ENCODE results near the gene HTRA1. TPM values are rescaled to one million over a fixed set of nuclear protein-coding genes. Genes with fewer than 3 reads are reported as not detected.

HTRA1 gene
- total RNA-seq, 4 donors from 2014 or later, result 6.3 to 62.2 (median 25.8) TPM

DNA sequence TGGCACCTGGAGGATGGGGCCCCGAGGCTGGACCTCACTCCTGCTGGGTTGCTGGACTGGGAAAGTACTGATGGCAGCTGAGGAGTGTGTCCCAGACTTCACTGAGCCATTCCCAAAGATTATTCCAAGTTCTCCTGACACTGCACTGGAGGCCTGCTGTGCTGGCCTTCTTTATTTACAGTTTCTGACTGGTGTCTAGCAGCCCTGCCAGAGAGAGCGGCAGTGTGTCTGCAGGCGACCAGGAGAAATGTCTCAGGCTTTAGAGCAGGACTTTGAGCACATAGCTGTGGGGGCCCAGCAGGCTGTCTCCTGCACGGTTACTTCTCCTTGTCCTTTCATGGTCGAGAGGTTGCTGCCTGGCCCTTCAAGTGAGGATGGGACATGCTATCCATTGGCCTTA, 16.1 kb downstream of the HTRA1 start:
- no peak for DNase-seq
- intact Hi-C loops (cut with DNase I), result no loop called here
- no peak overlapping the region for H3K27ac ChIP-seq
- peaks cover 16 to 44% (median 27%) of the 10 kb centered on the region in 3 donors for H3K4me1 ChIP-seq
- no peaks in the 10 kb centered on the region for H3K36me3 ChIP-seq
- no peaks in the 10 kb centered on the region for H3K9me3 ChIP-seq
- TF ChIP-seq POLR2A (IDR thresholded peaks at IDR 0.05) (no peak), CTCF (IDR thresholded peaks at IDR 0.05) (no peak)
- no peak overlapping the region for H3K4me3 ChIP-seq
- 87 to 90% methylated on average over 3 to 5 of the region's 5 CpGs for WGBS, 2 donors
- no peaks in the 10 kb centered on the region for H3K27me3 ChIP-seq

DNA sequence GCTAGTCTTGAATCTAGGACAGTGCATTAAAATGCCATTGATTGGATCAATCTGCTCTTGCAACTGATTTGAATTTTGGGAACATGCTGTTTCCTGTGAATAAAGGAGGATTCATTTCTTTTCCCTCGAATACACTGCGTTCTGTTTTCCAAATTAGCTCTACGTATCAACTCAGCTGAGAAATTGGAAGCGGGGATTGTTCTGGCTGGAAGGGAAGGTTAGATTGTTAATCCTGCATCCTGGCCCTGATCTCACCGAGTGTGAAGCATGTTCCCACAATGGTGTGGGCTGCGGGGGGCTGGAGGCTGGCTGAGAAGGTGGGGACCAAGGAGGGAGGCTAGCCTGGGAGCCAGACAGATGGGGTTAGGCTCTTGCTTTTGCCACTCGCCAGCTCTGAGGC, 17.6 kb downstream of the HTRA1 start:
- Histone ChIP-seq H3K36me3 (no peaks in the 10 kb centered on the region), H3K4me3 (no peak overlapping the region), H3K27ac (no peak overlapping the region), H3K4me1 (peaks cover 16 to 41% (median 26%) of the 10 kb centered on the region in 3 donors), H3K27me3 (no peaks in the 10 kb centered on the region), H3K9me3 (no peaks in the 10 kb centered on the region)
- 72 to 83% methylated on average over 5 to 6 of the region's 7 CpGs for WGBS, 2 donors
- no peak for DNase-seq
- TF ChIP-seq CTCF (IDR thresholded peaks at IDR 0.05) (no peak), POLR2A (IDR thresholded peaks at IDR 0.05) (no peak)
- intact Hi-C loops (cut with DNase I), result no loop called here

GRCh38 chr10:122480146-122480833, 18.9 kb downstream of the HTRA1 start:
- H3K27ac ChIP-seq, result no peak overlapping the region
- no peak overlapping the region for H3K4me3 ChIP-seq
- H3K4me1 ChIP-seq, result peaks cover 13 to 30% (median 14%) of the 10 kb centered on the region in 3 donors
- WGBS, 2 donors, result 75 to 91% methylated on average over 6 to 9 of the region's 10 CpGs
- H3K9me3 ChIP-seq, result no peaks in the 10 kb centered on the region
- TF ChIP-seq POLR2A (IDR thresholded peaks at IDR 0.05) (no peak), CTCF (IDR thresholded peaks at IDR 0.05) (no peak)
- no peaks in the 10 kb centered on the region for H3K36me3 ChIP-seq
- intact Hi-C loops (cut with DNase I), result no loop called here
- no peaks in the 10 kb centered on the region for H3K27me3 ChIP-seq
- no peak for DNase-seq

DNA sequence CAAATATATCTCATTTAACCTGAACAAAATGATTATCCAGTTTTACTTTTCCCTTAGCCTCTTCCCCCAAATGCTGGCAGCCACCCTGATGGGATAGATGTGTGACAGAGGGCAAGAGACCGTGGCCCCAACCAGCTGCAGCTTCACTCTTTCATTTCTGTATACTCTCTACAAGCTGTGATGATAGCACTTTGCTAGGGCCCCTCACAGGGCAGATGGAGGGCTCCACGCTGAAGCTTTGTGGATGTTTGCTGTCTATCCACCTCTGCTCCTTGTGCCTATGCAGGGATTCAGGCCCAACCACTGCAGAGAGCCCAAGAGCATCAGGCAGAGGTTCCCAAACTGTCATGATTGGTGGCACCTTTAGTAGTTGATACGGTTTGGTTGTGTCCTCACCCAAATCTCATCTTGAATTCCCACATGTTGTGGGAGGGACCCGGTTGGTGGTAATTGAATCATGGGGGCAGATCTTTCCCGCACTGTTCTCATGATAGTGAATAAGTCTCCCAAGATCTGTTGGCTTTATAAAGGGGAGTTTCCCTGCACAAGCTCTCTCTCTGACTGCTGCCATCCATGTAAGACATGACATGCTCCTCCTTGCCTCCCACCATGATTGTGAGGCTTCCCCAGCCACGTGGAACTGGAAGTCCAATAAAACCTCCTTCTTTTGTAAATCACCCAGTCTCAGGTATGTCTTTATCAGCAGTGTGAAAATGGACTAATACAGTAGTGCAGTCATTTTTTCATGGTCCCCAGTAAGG, 20.1 kb downstream of the HTRA1 start:
- Histone ChIP-seq H3K4me1 (peaks cover under 1 to 30% (median 9%) of the 10 kb centered on the region in 3 donors), H3K27me3 (no peaks in the 10 kb centered on the region), H3K36me3 (no peaks in the 10 kb centered on the region), H3K9me3 (no peaks in the 10 kb centered on the region), H3K4me3 (no peak overlapping the region), H3K27ac (no peak overlapping the region)
- DNase-seq, result no peak
- intact Hi-C loops (cut with DNase I), result no loop called here
- TF ChIP-seq CTCF (IDR thresholded peaks at IDR 0.05) (no peak), POLR2A (IDR thresholded peaks at IDR 0.05) (no peak)
- 87 to 92% methylated on average over 3 to 6 of the region's 6 CpGs for WGBS, 2 donors

Measured in esophagus squamous epithelium (tissue), 5 donors.